ENCODE results near the gene MAPKAPK5.

- no peak for TF ChIP-seq CTCF (IDR thresholded peaks at IDR 0.05; ENCODE audit: low read depth, low read length)
- no peak for TF ChIP-seq MAX (IDR thresholded peaks at IDR 0.05; ENCODE audit: low read depth, low read length)
- no peak for TF ChIP-seq POLR2A (IDR thresholded peaks at IDR 0.05; ENCODE audit: extremely low read depth, insufficient read length)
These were observed 25.5 kb downstream of the MAPKAPK5 start for GRCh38 chr12:111867531-111867930.
